HepG2 (cell line): ENCODE measurements around the gene SMARCA5. TPM values are rescaled to one million over a fixed set of nuclear protein-coding genes. Genes with fewer than 3 reads are reported as not detected.

ENCODE experiments used
- AHDC1 ChIP-seq: sonication (generic); formaldehyde crosslinking; IDR thresholded peaks from 2 replicates; pipeline ENCODE4 v1.5.1; 2020; ENCODE audit warnings: mild to moderate bottlenecking, missing genetic modification reagents, borderline replicate concordance
- ARID3A ChIP-seq: IDR thresholded peaks from 2 replicates; pipeline ENCODE4 v1.6.1; 2012; ENCODE audit warnings: low read depth, low read length, improper control_type of control experiment
- CCDC6 ChIP-seq: sonication (generic); formaldehyde crosslinking; IDR thresholded peaks from 2 replicates; pipeline ENCODE4 v1.8.1; 2022; ENCODE audit warnings: mild to moderate bottlenecking, missing genetic modification reagents, moderate library complexity
- FOSL2 ChIP-seq: sonication (generic); formaldehyde crosslinking; IDR thresholded peaks from 2 replicates; pipeline ENCODE4 v1.4.0; 2020; ENCODE audit warnings: missing genetic modification reagents
- KDM5B ChIP-seq: sonication (generic); formaldehyde crosslinking; IDR thresholded peaks from 2 replicates; pipeline ENCODE4 v1.4.0; 2020; ENCODE audit warnings: missing genetic modification reagents, mild to moderate bottlenecking, borderline replicate concordance
- NPAS2 ChIP-seq: sonication (generic); formaldehyde crosslinking; IDR thresholded peaks from 2 replicates; pipeline ENCODE4 v1.8.0; 2022; ENCODE audit warnings: mild to moderate bottlenecking, missing genetic modification reagents, borderline replicate concordance
- RNF2 ChIP-seq: fragments of 450-650 bp; conservative IDR thresholded peaks from 2 replicates; pipeline ENCODE4 v1.6.1; 2016; ENCODE audit warnings: low read depth
- TCF7 ChIP-seq: sonication (generic); IDR thresholded peaks from 2 replicates; pipeline ENCODE4 v1.6.1; 2016; ENCODE audit warnings: antibody characterized with exemption, low read depth
- YEATS2 ChIP-seq: sonication (generic); formaldehyde crosslinking; IDR thresholded peaks from 2 replicates; pipeline ENCODE4 v1.4.0; 2020; ENCODE audit warnings: missing genetic modification reagents, borderline replicate concordance
- ZFP36L1 ChIP-seq: sonication (generic); formaldehyde crosslinking; IDR thresholded peaks from 2 replicates; pipeline ENCODE4 v1.8.0; 2022; ENCODE audit warnings: mild to moderate bottlenecking, missing genetic modification reagents, moderate library complexity
- ZFP82 ChIP-seq: sonication (generic); formaldehyde crosslinking; IDR thresholded peaks from 2 replicates; pipeline ENCODE4 v1.5.1; 2020; ENCODE audit warnings: mild to moderate bottlenecking, missing genetic modification reagents, borderline replicate concordance
- ZKSCAN5 ChIP-seq: sonication (generic); formaldehyde crosslinking; IDR thresholded peaks from 2 replicates; pipeline ENCODE4 v1.5.1; 2020; ENCODE audit warnings: mild to moderate bottlenecking, missing genetic modification reagents
- ZNF510 ChIP-seq: sonication (generic); formaldehyde crosslinking; IDR thresholded peaks from 2 replicates; pipeline ENCODE4 v1.4.0; 2020; ENCODE audit warnings: low read depth, mild to moderate bottlenecking, missing genetic modification reagents
- ZNF530 ChIP-seq: sonication (generic); formaldehyde crosslinking; IDR thresholded peaks from 2 replicates; pipeline ENCODE4 v1.5.0; 2020; ENCODE audit warnings: low read depth, mild to moderate bottlenecking, missing genetic modification reagents
- ZNF546 ChIP-seq: sonication (generic); formaldehyde crosslinking; conservative IDR thresholded peaks from 2 replicates; pipeline ENCODE4 v1.8.1; 2023; ENCODE audit warnings: mild to moderate bottlenecking, missing genetic modification reagents
- ZNF652 ChIP-seq: IDR thresholded peaks from 2 replicates; pipeline ENCODE4 v1.6.1; 2016; ENCODE audit warnings: low read depth, borderline replicate concordance
- ZNF709 ChIP-seq: sonication (generic); formaldehyde crosslinking; IDR thresholded peaks from 2 replicates; pipeline ENCODE4 v1.5.0; 2020; ENCODE audit warnings: mild to moderate bottlenecking, missing genetic modification reagents
- polyA plus RNA-seq, 8 experiments: library from polyadenylated mRNA; depleted of rRNA in 3 of 8; stranded (reverse) in 7 of 8; unstranded in 1 of 8; fragments of >200 nt; fragmentation: Illumina TruSeq in 4 of 8; extraction: Trizol in 4 of 8; gene quantifications; 2 replicates each; pipeline versions ENCODE4 v1.2.1 to v1.2.3, GENCODE V29; 2011 to 2016; ENCODE audit warnings: low read depth in 4 of 8, missing spikeins in 1 of 8, mixed read lengths in 1 of 8; ENCODE audit not compliant: insufficient read depth in 1 of 8
- total RNA-seq, 5 experiments: library from RNA; depleted of rRNA; stranded (reverse); fragments of >200 nt; fragmentation: Illumina TruSeq; extraction: Trizol; gene quantifications; 2 replicates each; pipeline ENCODE4 v1.2.3, GENCODE V29; 2016; ENCODE audit warnings: low read depth in 1 of 5
- TF ChIP-seq, protein P1 (sequence below), 2 experiments: IDR thresholded peaks; 2 replicates each; pipeline ENCODE4 v1.6.1; 2011 to 2012; ENCODE audit warnings: low read length in 2 of 2, borderline replicate concordance in 1 of 2, low read depth in 1 of 2, mild to moderate bottlenecking in 1 of 2, moderate library complexity in 1 of 2

Gene SMARCA5
- total and polyA plus RNA-seq, 2 of the 13 experiments (the other 11 are each of a cell fraction or from before 2014, with no cell fraction given) = 7.0 to 37.5 TPM

- TF ChIP-seq AHDC1 (CRISPR knock-in tag) (no peak), ZNF510 (CRISPR knock-in tag) (no peak), ZNF709 (CRISPR knock-in tag) (peak; percentile 20; the same call in 1 of the 2 replicates), YEATS2 (CRISPR knock-in tag) (peak; percentile 12; the same call in 1 of the 2 replicates), ZFP36L1 (CRISPR knock-in tag) (no peak), RNF2 (0 out of 2 replicates have a peak, but pooled peaks have one; percentile 27), CCDC6 (CRISPR knock-in tag) (peak; percentile 29; the same call in 1 of the 2 replicates), KDM5B (CRISPR knock-in tag) (peak; percentile 64; the same call in 1 of the 2 replicates), ZNF546 (peak; percentile 78; the same call in 1 of the 2 replicates), FOSL2 (CRISPR knock-in tag) (no peak), ZNF530 (CRISPR knock-in tag) (no peak), ZNF652 (CRISPR knock-in tag) (no peak), ARID3A (no peak), TCF7 (no peak), ZKSCAN5 (CRISPR knock-in tag) (no peak), NPAS2 (CRISPR knock-in tag) (no peak), ZFP82 (no peak)
- TF ChIP-seq, protein P1, sequence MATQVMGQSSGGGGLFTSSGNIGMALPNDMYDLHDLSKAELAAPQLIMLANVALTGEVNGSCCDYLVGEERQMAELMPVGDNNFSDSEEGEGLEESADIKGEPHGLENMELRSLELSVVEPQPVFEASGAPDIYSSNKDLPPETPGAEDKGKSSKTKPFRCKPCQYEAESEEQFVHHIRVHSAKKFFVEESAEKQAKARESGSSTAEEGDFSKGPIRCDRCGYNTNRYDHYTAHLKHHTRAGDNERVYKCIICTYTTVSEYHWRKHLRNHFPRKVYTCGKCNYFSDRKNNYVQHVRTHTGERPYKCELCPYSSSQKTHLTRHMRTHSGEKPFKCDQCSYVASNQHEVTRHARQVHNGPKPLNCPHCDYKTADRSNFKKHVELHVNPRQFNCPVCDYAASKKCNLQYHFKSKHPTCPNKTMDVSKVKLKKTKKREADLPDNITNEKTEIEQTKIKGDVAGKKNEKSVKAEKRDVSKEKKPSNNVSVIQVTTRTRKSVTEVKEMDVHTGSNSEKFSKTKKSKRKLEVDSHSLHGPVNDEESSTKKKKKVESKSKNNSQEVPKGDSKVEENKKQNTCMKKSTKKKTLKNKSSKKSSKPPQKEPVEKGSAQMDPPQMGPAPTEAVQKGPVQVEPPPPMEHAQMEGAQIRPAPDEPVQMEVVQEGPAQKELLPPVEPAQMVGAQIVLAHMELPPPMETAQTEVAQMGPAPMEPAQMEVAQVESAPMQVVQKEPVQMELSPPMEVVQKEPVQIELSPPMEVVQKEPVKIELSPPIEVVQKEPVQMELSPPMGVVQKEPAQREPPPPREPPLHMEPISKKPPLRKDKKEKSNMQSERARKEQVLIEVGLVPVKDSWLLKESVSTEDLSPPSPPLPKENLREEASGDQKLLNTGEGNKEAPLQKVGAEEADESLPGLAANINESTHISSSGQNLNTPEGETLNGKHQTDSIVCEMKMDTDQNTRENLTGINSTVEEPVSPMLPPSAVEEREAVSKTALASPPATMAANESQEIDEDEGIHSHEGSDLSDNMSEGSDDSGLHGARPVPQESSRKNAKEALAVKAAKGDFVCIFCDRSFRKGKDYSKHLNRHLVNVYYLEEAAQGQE (IDR thresholded peaks at IDR 0.05; ENCODE audit: borderline replicate concordance in 1 of 2, low read depth in 1 of 2, low read length in 2 of 2) = no peak
Measured at GRCh38 chr4:143558823-143559756, 45.6 kb downstream of the SMARCA5 start (continued).
